ENCODE data around the gene TASP1.
"Not testable (repeated sequence)": the region's sequence is repeated elsewhere in the genome, so short reads cannot be mapped to it uniquely, and the experiment has no call there.

TASP1 gene

GRCh38 chr20:13494019-13494418, 144.7 kb downstream of the TASP1 start:
- DNase-seq (ENCODE audit: low read depth in 2 of 2), result no peak

GRCh38 chr20:13493143-13493542, 145.6 kb downstream of the TASP1 start:
- no peak for DNase-seq (ENCODE audit: low read depth in 2 of 2)

DNA sequence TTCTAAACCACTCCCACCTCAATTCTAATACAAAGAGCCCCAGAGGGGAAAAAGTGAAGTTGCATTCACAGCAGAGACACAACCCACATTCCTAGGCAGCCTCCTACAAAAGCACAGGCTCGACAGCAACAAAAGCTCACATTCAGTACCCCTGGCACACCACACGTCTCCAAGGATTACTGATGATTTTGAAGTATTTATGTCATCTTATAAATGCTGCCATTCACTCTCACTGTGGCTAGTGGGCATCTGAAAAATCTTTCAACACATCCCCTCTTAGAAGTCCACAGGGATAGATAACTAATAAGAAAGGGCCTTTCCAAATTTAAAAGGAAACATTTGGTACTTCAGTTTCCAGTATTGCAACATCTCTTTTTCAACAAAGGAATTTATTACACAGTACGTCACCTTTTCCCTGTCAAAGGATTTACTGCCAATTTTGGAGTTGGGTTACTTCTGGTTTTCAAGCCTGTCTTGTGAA, 146.7 kb downstream of the TASP1 start:
- DNase-seq (ENCODE audit: low read depth in 2 of 2), result no peak

GRCh38 chr20:13487202-13487601, 151.5 kb downstream of the TASP1 start:
- no peak for DNase-seq (ENCODE audit: low read depth in 2 of 2)

- DNase-seq (ENCODE audit: low read depth in 2 of 2), result no peak
Observed at GRCh38 chr20:13486694-13487093, 152.0 kb downstream of the TASP1 start.

DNA sequence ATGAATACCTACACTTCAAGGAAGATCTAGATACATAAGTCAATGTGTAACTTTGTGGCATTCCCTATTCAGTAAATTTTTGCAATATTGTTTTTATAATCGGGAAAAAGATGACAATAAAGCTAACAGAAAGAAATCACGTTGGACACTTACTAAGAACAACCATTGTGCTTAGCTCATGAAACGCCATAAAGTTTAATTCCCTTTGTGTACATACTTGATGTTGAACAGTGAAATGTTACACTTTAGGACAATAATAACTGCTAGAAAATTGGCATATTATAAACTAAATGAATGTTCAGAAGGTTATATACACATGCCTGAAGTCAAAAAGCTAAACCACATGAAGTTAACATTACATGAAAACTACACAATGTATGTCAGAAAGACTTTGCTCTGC, 153.2 kb downstream of the TASP1 start:
- no peak for DNase-seq (ENCODE audit: low read depth in 2 of 2)

- DNase-seq (ENCODE audit: low read depth in 2 of 2), result not testable (repeated sequence)
Observed at GRCh38 chr20:13485019-13485418, 153.7 kb downstream of the TASP1 start.

DNA sequence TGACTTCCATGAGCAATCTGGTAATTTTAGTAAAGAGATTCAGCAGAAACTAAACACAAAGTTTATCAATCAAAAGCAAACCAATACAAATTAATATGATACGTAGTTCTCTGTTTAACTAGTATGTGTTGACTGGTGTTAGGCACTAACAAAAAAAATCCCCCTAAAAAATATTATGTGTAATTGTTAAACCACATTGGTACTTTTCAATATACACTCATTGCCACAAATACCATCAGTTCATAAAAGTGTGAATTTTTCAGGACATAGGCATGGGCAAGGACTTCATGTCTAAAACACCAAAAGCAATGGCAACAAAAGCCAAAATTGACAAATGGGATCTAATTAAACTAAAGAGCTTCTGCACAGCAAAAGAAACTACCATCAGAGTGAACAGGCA, 155.3 kb downstream of the TASP1 start:
- DNase-seq (ENCODE audit: low read depth in 2 of 2), result not testable (repeated sequence)

- no peak for DNase-seq (ENCODE audit: low read depth in 2 of 2)
Observed at GRCh38 chr20:13478366-13478765, 160.4 kb downstream of the TASP1 start.

GRCh38 chr20:13474467-13474866, 164.3 kb downstream of the TASP1 start:
- DNase-seq (ENCODE audit: low read depth in 2 of 2), result no peak

- DNase-seq (ENCODE audit: low read depth in 2 of 2), result no peak
Observed at GRCh38 chr20:13469262-13469661, 169.5 kb downstream of the TASP1 start.

DNA sequence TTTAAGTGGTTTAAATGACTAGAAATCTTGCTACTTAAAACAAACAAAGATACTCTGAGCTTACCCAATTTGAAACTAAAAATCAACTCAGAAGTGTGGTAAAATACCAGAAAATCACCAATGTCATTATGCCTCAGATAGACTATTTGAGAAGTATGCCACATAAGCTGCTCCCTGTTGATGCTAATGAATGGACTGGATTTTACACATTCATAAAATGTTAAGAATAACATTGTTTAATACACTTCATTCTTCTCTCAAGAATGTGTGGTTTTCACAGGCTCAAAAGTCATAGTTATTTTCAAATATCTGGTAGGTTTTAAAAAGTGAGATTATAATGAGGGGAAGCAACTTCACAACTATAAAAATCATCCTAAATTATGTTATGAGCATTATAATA, 170.6 kb downstream of the TASP1 start:
- no peak for DNase-seq (ENCODE audit: low read depth in 2 of 2)

DNA sequence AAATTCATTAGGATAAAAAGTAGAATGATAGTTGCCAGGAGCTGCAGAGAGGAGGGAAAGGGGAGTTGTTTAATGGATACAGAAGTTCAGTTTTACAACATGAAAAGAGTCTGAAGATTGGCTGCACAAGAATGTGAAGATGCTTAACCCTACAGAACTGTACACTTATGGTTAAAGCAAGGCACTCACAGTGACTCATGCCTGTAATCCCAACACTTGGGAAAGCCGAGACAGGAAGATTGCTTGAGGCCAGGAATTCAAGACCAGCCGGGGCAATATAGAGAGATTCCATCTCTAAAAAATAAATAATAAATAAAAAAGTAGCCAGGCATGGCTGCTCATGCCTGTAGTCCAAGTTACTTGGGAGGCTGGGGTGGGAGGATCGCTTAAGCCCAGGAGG, 174.0 kb downstream of the TASP1 start:
- no peak for DNase-seq (ENCODE audit: low read depth in 2 of 2)

GRCh38 chr20:13461849-13462458, 176.8 kb downstream of the TASP1 start:
- DNase-seq (ENCODE audit: low read depth in 2 of 2), result no peak

- DNase-seq (ENCODE audit: low read depth in 2 of 2), result no peak
Observed at GRCh38 chr20:13458860-13459451, 179.8 kb downstream of the TASP1 start.

GRCh38 chr20:13457487-13457886, 181.2 kb downstream of the TASP1 start:
- no peak for DNase-seq (ENCODE audit: low read depth in 2 of 2)

DNA sequence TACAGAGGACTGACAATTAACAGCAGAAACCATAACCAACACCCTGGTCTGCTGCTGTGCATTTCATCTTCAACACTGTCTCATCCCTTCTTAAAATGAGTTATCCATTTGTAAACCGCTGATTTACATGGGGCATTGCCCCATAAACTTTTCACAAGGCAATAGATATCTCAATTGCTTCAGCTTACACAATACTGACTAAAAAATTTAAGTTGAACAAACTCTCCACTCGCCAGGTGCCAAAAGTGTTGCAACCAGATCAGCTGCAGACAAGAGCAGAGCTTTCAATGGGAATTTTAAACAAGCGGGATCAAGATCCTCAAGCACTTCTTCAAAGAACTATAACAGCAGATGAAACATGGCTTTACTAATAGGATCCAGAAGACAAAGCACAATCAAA, 183.0 kb downstream of the TASP1 start:
- DNase-seq (ENCODE audit: low read depth in 2 of 2), result no peak

DNA sequence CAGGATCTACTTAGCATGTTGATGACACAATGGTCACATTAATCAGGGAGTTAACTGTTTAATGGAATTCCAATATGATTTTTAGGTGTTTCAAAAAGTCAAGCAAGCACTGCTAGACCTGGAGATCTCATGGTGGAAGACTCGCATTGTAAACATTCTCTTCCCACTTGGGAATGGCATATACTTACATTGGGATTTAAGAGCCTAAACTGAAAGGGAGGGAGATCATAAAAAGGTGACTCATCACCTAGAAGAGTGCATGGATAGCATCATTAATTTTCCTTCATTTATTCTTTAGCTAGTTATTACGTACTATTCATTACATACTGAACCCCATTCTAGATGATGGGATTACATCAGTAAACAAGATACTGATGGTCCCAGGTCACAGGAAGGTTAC, 185.4 kb downstream of the TASP1 start:
- no peak for DNase-seq (ENCODE audit: low read depth in 2 of 2)

DNA sequence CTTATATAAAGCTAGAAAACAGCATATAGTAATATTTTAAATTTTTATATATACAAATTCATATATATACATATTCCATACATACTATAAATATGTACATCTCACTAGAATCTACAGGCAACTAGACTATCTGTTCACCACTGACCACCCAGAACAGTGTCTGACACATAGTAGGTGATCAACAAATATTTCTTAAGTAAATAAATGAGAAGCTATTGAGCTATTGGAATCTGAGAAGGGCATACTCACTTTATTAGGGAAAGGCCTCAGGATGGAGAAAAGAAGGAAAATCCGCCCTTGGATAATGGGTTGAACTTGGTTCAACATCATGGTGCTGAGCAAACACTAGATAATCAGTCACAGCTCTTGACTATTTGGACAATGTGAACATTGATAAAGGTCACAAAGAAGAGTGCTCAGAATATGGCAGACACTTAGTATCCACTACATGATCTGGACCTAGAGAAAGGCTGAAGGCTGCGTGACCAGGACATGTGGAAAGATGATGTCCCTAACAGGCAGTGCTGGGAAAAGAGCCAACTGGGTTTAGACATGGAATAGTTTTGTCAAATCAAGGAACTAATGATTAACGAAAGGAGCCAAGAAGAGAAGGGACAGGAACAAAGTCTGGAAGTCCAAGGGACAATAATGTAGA, 186.1 kb downstream of the TASP1 start:
- no peak for DNase-seq (ENCODE audit: low read depth in 2 of 2)

DNA sequence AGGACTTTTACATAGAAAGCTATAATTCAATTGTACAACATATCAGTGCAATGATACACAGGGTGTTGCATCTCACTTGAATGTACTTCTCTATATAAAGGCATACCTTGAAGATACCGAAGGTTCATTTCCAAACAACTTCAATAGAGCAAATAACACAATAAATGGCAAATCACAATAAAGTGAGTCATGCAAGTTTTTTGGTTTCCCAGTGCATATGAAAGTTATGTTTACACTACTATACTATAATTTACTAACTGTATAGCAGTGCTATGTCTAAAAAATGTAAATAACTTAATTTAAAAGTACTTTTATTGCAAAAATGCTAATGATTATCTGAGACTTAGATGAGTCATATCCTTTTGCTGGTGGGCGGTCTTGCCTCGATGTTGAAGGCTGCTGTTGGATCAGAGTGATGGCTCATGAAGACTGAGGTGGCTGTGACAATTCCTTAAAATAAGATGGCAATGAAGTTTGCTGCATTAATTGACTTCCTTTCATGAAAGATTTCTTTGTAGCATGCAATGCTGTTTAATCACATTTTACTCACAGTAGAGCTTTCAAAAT, 188.8 kb downstream of the TASP1 start:
- no peak for DNase-seq (ENCODE audit: low read depth in 2 of 2)

DNA sequence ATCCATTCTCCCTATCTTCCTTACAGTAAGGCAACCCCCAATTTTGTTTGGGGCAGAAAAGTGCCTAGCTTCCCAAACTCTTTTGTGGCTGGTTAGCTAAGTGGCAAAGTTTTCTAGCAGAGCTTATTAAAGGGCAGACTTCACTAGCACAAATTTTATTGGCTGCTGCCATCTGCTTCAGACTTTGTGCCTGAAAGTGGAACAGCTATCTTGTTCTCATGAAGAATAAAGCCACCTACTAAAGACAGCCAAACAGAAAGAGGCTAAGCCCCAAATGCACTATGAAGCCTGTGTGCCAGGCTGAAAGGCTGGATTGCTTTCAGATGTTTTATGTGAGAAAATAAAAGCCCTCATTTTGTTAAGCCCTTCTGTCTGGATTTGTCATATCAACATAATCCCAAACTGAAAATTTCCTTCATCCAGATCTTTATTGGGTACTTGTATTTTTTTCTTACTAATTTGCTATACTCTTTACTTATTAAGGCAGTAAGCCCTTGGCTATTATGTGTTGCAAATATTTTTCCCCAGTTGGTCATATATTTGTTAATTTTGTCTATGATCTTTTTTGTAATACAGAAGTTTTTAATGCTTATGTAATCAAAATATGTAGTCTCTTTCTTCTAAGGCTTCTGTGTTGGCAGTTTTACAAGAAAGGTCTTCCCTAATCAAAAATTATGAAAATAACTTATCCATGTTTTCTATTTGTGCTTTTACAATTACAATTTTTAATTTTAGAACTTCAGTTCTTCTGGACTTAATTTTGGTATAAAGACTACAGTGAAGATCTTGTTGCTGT, 191.1 kb downstream of the TASP1 start:
- DNase-seq (ENCODE audit: low read depth in 2 of 2), result no peak

GRCh38 chr20:13443690-13444089, 195.0 kb downstream of the TASP1 start:
- no peak for DNase-seq (ENCODE audit: low read depth in 2 of 2)

All from stimulated activated CD8-positive, alpha-beta memory T cell treated with anti-CD3 and anti-CD28 coated beads, Interleukin-15, amount 100 ng/mL, for 4 hours (primary cell).